ENCODE measurements around the gene VWF. TPM values are rescaled to one million over a fixed set of nuclear protein-coding genes. Genes with fewer than 3 reads are reported as not detected.

Gene VWF
- total RNA-seq, 4 donors from 2014 or later, result 94.3 to 261 (median 162) TPM

GRCh38 chr12:6076346-6076745 lies 48.1 kb downstream of the VWF start:
- WGBS, 2 donors (ENCODE audit: low coverage in 1 of 2), result 64 to 77% methylated on average over 3 to 4 of the region's 4 CpGs
- Histone ChIP-seq H3K27ac (no peak overlapping the region), H3K9me3 (no peaks in the 10 kb centered on the region), H3K36me3 (no peaks in the 10 kb centered on the region), H3K4me3 (no peak overlapping the region), H3K4me1 (peaks cover 0 to 23% (median 7%) of the 10 kb centered on the region in 3 donors), H3K27me3 (no peaks in the 10 kb centered on the region)
- no peak for ATAC-seq
- TF ChIP-seq EP300 (IDR thresholded peaks at IDR 0.05), result no peak
- no peak for TF ChIP-seq POLR2A (IDR thresholded peaks at IDR 0.05)
- TF ChIP-seq CTCF (IDR thresholded peaks at IDR 0.05), result no peak
- no peak for TF ChIP-seq POLR2AphosphoS5 (IDR thresholded peaks at IDR 0.05)

- Histone ChIP-seq H3K27me3 (no peaks in the 10 kb centered on the region), H3K9me3 (no peaks in the 10 kb centered on the region), H3K36me3 (no peaks in the 10 kb centered on the region), H3K4me3 (peak overlapping the region in 1 of 2 donors; percentile 34), H3K4me1 (peaks cover 0 to 23% (median 7%) of the 10 kb centered on the region in 3 donors), H3K27ac (peak overlapping the region in 3 of 4 donors; percentile 35 to 58 (median 38))
- ATAC-seq, result peak; percentile 29
- TF ChIP-seq EP300 (IDR thresholded peaks at IDR 0.05), result no peak
- TF ChIP-seq POLR2AphosphoS5 (IDR thresholded peaks at IDR 0.05), result no peak
- no peak for TF ChIP-seq POLR2A (IDR thresholded peaks at IDR 0.05)
- no peak for TF ChIP-seq CTCF (IDR thresholded peaks at IDR 0.05)
- WGBS, 2 donors (ENCODE audit: low coverage in 1 of 2), result 53 to 62% methylated on average over 2 to 3 of the region's 31 CpGs
Measured at GRCh38 chr12:6074979-6075585, 49.4 kb downstream of the VWF start.

- Histone ChIP-seq H3K9me3 (no peaks in the 10 kb centered on the region), H3K27ac (peak overlapping the region in 2 of 4 donors; percentile 38 to 58), H3K4me3 (no peak overlapping the region), H3K27me3 (no peaks in the 10 kb centered on the region), H3K36me3 (no peaks in the 10 kb centered on the region), H3K4me1 (peaks cover 0 to 27% (median 7%) of the 10 kb centered on the region in 3 donors)
- no peak for ATAC-seq
- 35 to 44% methylated on average over 4 of the region's 4 CpGs for WGBS, 2 donors (ENCODE audit: low coverage in 1 of 2)
- TF ChIP-seq POLR2AphosphoS5 (IDR thresholded peaks at IDR 0.05) (no peak), CTCF (IDR thresholded peaks at IDR 0.05) (no peak), EP300 (IDR thresholded peaks at IDR 0.05) (no peak), POLR2A (IDR thresholded peaks at IDR 0.05) (no peak)
Measured at GRCh38 chr12:6074427-6074826, 50.0 kb downstream of the VWF start.

- WGBS, 2 donors (ENCODE audit: low coverage in 1 of 2), result 93 to 100% methylated on average over 2 to 3 of the region's 7 CpGs
- Histone ChIP-seq H3K27ac (peak overlapping the region in 1 of 4 donors; percentile 36), H3K9me3 (no peaks in the 10 kb centered on the region), H3K36me3 (no peaks in the 10 kb centered on the region), H3K4me3 (no peak overlapping the region), H3K27me3 (no peaks in the 10 kb centered on the region), H3K4me1 (peaks cover 0 to 36% (median 4%) of the 10 kb centered on the region in 3 donors)
- no peak for TF ChIP-seq EP300 (IDR thresholded peaks at IDR 0.05)
- TF ChIP-seq CTCF (IDR thresholded peaks at IDR 0.05), result no peak
- no peak for TF ChIP-seq POLR2AphosphoS5 (IDR thresholded peaks at IDR 0.05)
- no peak for TF ChIP-seq POLR2A (IDR thresholded peaks at IDR 0.05)
- no peak for ATAC-seq
Measured at GRCh38 chr12:6073426-6073825, 51.0 kb downstream of the VWF start.

- Histone ChIP-seq H3K27me3 (no peaks in the 10 kb centered on the region), H3K4me1 (peaks cover 0 to 36% (median 4%) of the 10 kb centered on the region in 3 donors), H3K4me3 (no peak overlapping the region), H3K27ac (peak overlapping the region in 1 of 4 donors; percentile 15), H3K9me3 (no peaks in the 10 kb centered on the region), H3K36me3 (no peaks in the 10 kb centered on the region)
- no peak for ATAC-seq
- WGBS, 2 donors (ENCODE audit: low coverage in 1 of 2), result 94 to 100% methylated on average over 1 to 5 of the region's 10 CpGs
- TF ChIP-seq EP300 (IDR thresholded peaks at IDR 0.05) (no peak), POLR2A (IDR thresholded peaks at IDR 0.05) (no peak), CTCF (IDR thresholded peaks at IDR 0.05) (no peak), POLR2AphosphoS5 (IDR thresholded peaks at IDR 0.05) (no peak)
Measured at GRCh38 chr12:6072302-6072752, 52.1 kb downstream of the VWF start.

Data from gastroesophageal sphincter (tissue), 4 donors.